ENCODE measurements around the gene ARHGAP10. TPM values are rescaled to one million over a fixed set of nuclear protein-coding genes. Genes with fewer than 3 reads are reported as not detected.

ARHGAP10 gene
- total RNA-seq, 1 experiment from 2014 or later: 11.7 TPM

DNA sequence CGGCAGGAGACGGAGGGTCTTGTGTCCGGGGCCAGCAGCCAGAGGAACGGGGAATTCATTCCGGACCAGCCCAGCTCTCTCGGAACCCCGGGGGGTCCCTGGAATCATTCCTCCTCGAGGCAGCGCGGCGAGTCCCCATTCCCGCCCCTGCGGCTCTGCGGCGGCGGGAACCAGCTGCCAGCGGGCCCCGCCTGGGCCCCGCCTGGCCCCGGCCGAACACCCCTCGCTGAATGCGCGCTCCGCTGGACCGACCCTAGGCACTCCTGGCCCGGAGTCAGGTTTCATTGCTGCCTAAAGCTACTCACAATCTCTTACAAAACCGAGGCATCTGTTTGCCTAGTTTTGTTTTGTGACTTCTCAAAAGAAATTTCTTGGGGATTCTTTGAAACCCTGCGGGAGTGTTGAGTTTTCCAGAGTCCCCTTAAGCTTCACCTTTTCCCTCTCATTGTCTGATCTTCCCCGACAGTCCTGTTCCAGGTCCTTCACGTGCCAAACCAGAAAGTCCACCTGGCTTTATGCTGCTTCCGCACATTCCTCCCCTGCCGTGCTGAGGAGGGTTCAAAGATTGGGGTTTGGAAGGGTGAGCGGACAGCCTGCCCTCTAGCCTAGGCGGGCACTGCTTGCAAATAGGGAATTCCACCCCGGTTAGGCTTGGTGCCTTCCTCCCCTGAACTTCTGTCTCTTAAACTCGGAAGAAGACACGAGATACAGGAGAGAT, 789 bp downstream of the ARHGAP10 start:
- peak overlapping the region; percentile 71 to 88 for H3K4me3 ChIP-seq (ENCODE audit: low read depth in 2 of 2, low read length in 2 of 2)
- no peak for DNase-seq (ENCODE audit: low read depth, low spot score)
- POLR2A ChIA-PET: no interaction called here
- peak; percentile 70 for ATAC-seq
- no peak for TF ChIP-seq POLR2AphosphoS5 (IDR thresholded peaks at IDR 0.05; ENCODE audit: low read depth, low read length)
- no peak for TF ChIP-seq SIN3A (IDR thresholded peaks at IDR 0.05; ENCODE audit: borderline replicate concordance, insufficient read depth, low read depth, low read length)
- TF ChIP-seq TCF7L2 (IDR thresholded peaks at IDR 0.05; ENCODE audit: low read depth, low read length): no peak
- TF ChIP-seq, protein P1, sequence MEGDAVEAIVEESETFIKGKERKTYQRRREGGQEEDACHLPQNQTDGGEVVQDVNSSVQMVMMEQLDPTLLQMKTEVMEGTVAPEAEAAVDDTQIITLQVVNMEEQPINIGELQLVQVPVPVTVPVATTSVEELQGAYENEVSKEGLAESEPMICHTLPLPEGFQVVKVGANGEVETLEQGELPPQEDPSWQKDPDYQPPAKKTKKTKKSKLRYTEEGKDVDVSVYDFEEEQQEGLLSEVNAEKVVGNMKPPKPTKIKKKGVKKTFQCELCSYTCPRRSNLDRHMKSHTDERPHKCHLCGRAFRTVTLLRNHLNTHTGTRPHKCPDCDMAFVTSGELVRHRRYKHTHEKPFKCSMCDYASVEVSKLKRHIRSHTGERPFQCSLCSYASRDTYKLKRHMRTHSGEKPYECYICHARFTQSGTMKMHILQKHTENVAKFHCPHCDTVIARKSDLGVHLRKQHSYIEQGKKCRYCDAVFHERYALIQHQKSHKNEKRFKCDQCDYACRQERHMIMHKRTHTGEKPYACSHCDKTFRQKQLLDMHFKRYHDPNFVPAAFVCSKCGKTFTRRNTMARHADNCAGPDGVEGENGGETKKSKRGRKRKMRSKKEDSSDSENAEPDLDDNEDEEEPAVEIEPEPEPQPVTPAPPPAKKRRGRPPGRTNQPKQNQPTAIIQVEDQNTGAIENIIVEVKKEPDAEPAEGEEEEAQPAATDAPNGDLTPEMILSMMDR (IDR thresholded peaks at IDR 0.05): no peak
- H3K4me1 ChIP-seq (ENCODE audit: control insufficient read depth, insufficient read depth, low read length): peaks cover 20% of the 10 kb centered on the region
- intact Hi-C loops (cut with micrococcal nuclease; ENCODE audit: unreplicated experiment) (no loop called here), in situ Hi-C loops (cut with HindIII; ENCODE audit: low pct_unique_long_range_greater_than_20kb, low sequenced_read_pairs) (no loop called here)
- H3K27me3 ChIP-seq (ENCODE audit: control insufficient read depth, insufficient read depth, low read length): no peaks in the 10 kb centered on the region
- no TSS peak for BruUV-seq (replicated peaks)
- H3K27ac ChIP-seq (ENCODE audit: low read length): peak overlapping the region; percentile 74
- CTCF ChIA-PET: interaction anchor here (1.7 kb wide), 1 partner anchor 134 kb away, joined by 8 read pairs; no protein-coding TSS in a partner anchor
- H3K9me3 ChIP-seq (ENCODE audit: control insufficient read depth, insufficient read depth, low read depth, low read length): no peaks in the 10 kb centered on the region
- H3K36me3 ChIP-seq (ENCODE audit: control insufficient read depth, insufficient read depth, low read length): no peaks in the 10 kb centered on the region

DNA sequence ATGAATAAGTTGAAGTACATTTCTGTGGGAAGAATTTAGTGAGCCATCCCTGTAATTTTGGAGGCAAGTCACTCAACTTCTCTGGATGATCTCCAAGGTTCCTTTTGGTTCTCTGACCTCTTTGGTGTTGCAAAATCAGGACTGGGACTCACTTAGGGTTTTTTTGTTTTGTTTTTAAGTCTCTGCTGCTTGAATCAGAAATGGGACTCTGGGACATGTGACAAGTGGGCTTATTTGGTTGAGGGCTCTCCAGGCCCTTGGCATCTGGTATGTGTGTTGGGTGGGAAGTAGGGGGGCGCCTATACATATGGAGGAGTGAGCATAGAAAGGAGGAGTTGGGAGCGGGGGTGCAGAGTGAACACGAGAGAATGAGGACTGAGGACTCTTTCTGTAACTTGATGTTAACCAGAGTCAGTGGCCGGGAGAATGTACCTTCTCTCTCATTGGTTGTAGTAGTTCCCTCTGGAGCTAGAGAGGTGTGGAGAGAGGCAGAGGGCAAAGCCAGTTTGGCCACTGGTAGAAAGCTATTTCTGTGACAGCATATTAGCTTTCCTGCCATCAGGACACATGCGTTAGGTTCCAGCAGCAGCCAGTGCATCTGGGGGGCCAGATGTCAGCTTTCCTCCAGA, 1.9 kb downstream of the ARHGAP10 start:
- Histone ChIP-seq H3K4me1 (ENCODE audit: control insufficient read depth, insufficient read depth, low read length) (peaks cover 20% of the 10 kb centered on the region), H3K36me3 (ENCODE audit: control insufficient read depth, insufficient read depth, low read length) (no peaks in the 10 kb centered on the region), H3K4me3 (ENCODE audit: low read depth in 2 of 2, low read length in 2 of 2) (peak overlapping the region; percentile 71 to 88), H3K27ac (ENCODE audit: low read length) (no peak overlapping the region), H3K27me3 (ENCODE audit: control insufficient read depth, insufficient read depth, low read length) (no peaks in the 10 kb centered on the region), H3K9me3 (ENCODE audit: control insufficient read depth, insufficient read depth, low read depth, low read length) (no peaks in the 10 kb centered on the region)
- no peak for TF ChIP-seq POLR2AphosphoS5 (IDR thresholded peaks at IDR 0.05; ENCODE audit: low read depth, low read length)
- TF ChIP-seq, protein P1 (IDR thresholded peaks at IDR 0.05): peak; percentile 28
- ATAC-seq: no peak
- ChIA-PET POLR2A (no interaction called here), CTCF (interaction anchor here (0.5 to 0.6 kb wide), 2 partner anchors 11 to 55 kb away, joined by 3 read pairs; no protein-coding TSS in a partner anchor)
- in situ Hi-C loops (cut with HindIII; ENCODE audit: low pct_unique_long_range_greater_than_20kb, low sequenced_read_pairs): no loop called here
- BruUV-seq (replicated peaks): no TSS peak
- no peak for DNase-seq (ENCODE audit: low read depth, low spot score)
- intact Hi-C loops (cut with micrococcal nuclease; ENCODE audit: unreplicated experiment): no loop called here

DNA sequence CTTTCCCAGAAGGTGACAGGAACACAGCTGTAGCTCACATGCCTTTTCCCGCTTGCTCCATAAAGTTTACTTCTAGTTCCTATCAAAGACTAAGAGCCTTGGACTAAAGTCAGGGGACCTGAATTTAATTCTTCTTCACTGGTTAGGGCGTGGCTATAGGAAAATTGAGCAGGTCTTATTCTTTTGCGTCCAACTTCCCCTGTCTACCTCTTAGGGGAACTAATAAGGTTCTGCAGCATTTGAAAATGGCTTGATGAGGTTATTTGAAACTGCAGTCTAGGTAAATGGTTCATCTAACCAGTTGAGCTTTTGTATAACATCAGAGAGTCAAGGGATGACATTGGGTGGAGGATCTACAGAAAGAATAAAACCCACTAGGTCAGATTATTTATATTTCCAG, 2.6 kb downstream of the ARHGAP10 start:
- POLR2A ChIA-PET: no interaction called here
- in situ Hi-C loops (cut with HindIII; ENCODE audit: low pct_unique_long_range_greater_than_20kb, low sequenced_read_pairs) (no loop called here), intact Hi-C loops (cut with micrococcal nuclease; ENCODE audit: unreplicated experiment) (no loop called here)
- Histone ChIP-seq H3K27me3 (ENCODE audit: control insufficient read depth, insufficient read depth, low read length) (no peaks in the 10 kb centered on the region), H3K27ac (ENCODE audit: low read length) (no peak overlapping the region), H3K4me3 (ENCODE audit: low read depth in 2 of 2, low read length in 2 of 2) (no peak overlapping the region), H3K9me3 (ENCODE audit: control insufficient read depth, insufficient read depth, low read depth, low read length) (no peaks in the 10 kb centered on the region), H3K36me3 (ENCODE audit: control insufficient read depth, insufficient read depth, low read length) (no peaks in the 10 kb centered on the region), H3K4me1 (ENCODE audit: control insufficient read depth, insufficient read depth, low read length) (peaks cover 25% of the 10 kb centered on the region)
- DNase-seq (ENCODE audit: low read depth, low spot score) (no peak), ATAC-seq (no peak)
- CTCF ChIA-PET: interaction anchor here (0.5 to 0.6 kb wide), 2 partner anchors 10 to 56 kb away, joined by 3 read pairs; no protein-coding TSS in a partner anchor
- TF ChIP-seq, protein P1 (IDR thresholded peaks at IDR 0.05): no peak
- TF ChIP-seq TCF7L2 (IDR thresholded peaks at IDR 0.05; ENCODE audit: low read depth, low read length): no peak
- TF ChIP-seq, protein P2, sequence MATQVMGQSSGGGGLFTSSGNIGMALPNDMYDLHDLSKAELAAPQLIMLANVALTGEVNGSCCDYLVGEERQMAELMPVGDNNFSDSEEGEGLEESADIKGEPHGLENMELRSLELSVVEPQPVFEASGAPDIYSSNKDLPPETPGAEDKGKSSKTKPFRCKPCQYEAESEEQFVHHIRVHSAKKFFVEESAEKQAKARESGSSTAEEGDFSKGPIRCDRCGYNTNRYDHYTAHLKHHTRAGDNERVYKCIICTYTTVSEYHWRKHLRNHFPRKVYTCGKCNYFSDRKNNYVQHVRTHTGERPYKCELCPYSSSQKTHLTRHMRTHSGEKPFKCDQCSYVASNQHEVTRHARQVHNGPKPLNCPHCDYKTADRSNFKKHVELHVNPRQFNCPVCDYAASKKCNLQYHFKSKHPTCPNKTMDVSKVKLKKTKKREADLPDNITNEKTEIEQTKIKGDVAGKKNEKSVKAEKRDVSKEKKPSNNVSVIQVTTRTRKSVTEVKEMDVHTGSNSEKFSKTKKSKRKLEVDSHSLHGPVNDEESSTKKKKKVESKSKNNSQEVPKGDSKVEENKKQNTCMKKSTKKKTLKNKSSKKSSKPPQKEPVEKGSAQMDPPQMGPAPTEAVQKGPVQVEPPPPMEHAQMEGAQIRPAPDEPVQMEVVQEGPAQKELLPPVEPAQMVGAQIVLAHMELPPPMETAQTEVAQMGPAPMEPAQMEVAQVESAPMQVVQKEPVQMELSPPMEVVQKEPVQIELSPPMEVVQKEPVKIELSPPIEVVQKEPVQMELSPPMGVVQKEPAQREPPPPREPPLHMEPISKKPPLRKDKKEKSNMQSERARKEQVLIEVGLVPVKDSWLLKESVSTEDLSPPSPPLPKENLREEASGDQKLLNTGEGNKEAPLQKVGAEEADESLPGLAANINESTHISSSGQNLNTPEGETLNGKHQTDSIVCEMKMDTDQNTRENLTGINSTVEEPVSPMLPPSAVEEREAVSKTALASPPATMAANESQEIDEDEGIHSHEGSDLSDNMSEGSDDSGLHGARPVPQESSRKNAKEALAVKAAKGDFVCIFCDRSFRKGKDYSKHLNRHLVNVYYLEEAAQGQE (IDR thresholded peaks at IDR 0.05; ENCODE audit: insufficient read depth in 1 of 2, low read depth in 2 of 2, low read length in 1 of 2): no peak
- no peak for TF ChIP-seq POLR2AphosphoS5 (IDR thresholded peaks at IDR 0.05; ENCODE audit: low read depth, low read length)
- TF ChIP-seq SIN3A (IDR thresholded peaks at IDR 0.05; ENCODE audit: borderline replicate concordance, insufficient read depth, low read depth, low read length): no peak
- no TSS peak for BruUV-seq (replicated peaks)

Data from Panc1 (cell line).